Erythroblast (primary cell): ENCODE data around the gene HSD17B2.

ENCODE experiments used
- DNase-seq, 2 experiments: peaks; one replicate each; lab custom pipeline; 2025; lab: John Stamatoyannopoulos, UW
- GATA1 ChIP-seq: IDR thresholded peaks from 2 replicates; pipeline ENCODE4 v1.6.1; 2011; ENCODE audit warnings: low read depth, mild to moderate bottlenecking, control low read depth, low read length, moderate library complexity
- POLR2A ChIP-seq: IDR thresholded peaks from 2 replicates; pipeline ENCODE4 v1.6.1; 2011; ENCODE audit warnings: mild to moderate bottlenecking, low read length

Gene HSD17B2

GRCh38 chr16:82047374-82047773, 12.3 kb downstream of the HSD17B2 start:
- no peak for TF ChIP-seq GATA1
- no peak for TF ChIP-seq POLR2A
- no peak for DNase-seq

- TF ChIP-seq POLR2A (no peak), GATA1 (no peak)
- no peak for DNase-seq
These were observed 12.7 kb downstream of the HSD17B2 start for GRCh38 chr16:82047787-82048186.

DNA sequence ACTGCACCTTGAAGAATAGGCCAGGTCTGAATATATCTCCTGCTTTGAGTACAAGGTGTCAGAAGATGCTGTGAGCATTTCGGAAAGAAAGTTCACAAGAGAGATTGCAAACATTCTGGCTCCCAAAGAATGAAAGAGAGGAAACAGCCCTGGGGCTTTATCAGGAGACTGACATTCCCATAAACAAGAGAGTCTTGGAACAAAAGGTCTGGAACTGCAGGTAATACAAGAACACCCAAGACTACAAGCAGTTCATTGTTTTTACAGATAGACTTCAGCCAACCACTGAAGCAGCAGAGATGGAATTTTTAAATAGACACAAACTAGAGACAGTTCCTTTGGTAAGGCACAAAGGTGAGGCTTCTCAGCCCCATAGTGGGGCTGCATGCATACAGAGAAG, 14.4 kb downstream of the HSD17B2 start:
- TF ChIP-seq GATA1 (no peak), POLR2A (no peak)
- DNase-seq = no peak

GRCh38 chr16:82050506-82050905, 15.5 kb downstream of the HSD17B2 start:
- no peak for DNase-seq
- no peak for TF ChIP-seq POLR2A
- TF ChIP-seq GATA1 = no peak

DNA sequence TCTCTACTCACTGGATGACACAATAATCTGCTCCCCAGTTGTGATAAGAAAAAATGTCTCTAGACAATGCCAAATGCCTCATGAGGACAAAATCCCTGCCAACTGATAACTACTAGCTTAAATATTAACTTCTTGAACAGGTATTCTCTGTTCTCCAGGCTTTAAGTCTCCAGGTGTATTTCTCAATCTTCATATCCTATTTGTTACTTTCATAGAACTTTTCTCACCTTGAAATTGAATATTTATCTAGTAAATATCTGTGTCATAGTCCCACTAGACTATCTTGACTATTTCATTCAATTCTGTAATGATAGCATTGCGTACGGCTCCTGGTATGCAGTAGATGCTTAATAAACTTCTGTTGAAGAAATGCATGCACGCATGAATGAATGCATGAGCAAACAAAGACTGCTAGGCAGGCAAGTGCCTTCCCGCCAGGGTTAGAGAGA, 15.9 kb downstream of the HSD17B2 start:
- DNase-seq = no peak
- TF ChIP-seq GATA1 = no peak

DNA sequence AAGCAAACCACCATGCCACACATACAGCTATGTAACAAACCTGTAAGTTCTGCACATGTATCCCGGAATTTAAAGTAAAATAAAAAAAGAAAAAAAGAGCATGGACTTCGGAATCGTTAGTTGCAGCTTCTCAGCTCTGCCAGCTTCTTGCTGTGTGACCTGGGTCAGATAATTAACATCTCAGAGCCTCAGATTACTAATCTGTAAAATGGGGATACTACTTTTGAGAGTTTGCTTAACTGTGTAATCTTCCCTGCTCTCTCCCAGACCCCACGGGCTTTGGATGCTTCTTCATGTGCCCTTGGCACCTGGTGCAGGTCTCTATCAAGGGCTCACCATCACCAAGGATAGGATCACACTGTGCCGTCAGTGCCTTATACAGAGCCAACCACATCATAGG, 16.6 kb downstream of the HSD17B2 start:
- DNase-seq = no peak
- TF ChIP-seq GATA1 = no peak
- TF ChIP-seq POLR2A = no peak

DNA sequence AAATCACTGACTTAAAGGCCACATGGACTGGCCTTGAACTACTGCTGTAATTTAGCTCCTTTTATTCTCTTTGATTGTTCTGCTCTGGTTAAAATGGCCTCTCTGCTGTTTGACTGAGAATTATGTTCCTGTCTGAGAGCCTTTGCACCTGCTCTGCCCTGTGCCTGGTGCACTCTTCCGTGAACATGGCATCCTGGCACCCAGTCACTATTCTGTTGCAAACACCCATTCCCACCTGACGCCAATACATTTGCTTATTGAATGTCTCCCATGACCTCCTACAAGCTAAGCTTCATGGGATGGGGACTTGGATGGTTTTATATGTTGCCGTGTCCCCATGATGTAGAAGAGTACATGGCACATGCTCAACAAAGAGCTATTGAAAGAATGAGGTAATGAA, 20.1 kb downstream of the HSD17B2 start:
- TF ChIP-seq GATA1 = no peak
- TF ChIP-seq POLR2A = no peak
- DNase-seq = no peak

GRCh38 chr16:82055728-82056549, 20.9 kb downstream of the HSD17B2 start:
- DNase-seq = no peak
- TF ChIP-seq GATA1 (no peak), POLR2A (no peak)

DNA sequence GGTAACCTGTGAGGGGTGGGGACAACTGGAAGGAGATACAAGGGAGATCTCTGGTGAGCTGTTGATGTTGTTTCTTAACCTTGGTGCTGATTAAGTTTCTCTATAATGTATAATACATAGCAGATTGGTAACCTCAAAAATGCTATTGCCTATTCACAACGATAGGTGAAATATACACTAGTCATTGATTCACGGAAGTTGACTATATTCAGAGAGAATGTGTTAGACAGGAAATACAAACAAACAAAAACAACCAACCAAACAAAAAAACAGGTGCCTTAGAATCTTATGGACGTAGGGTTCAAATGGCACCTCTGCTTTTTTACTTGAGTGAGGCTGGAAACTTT, 21.5 kb downstream of the HSD17B2 start:
- TF ChIP-seq POLR2A (no peak), GATA1 (no peak)
- no peak for DNase-seq

DNA sequence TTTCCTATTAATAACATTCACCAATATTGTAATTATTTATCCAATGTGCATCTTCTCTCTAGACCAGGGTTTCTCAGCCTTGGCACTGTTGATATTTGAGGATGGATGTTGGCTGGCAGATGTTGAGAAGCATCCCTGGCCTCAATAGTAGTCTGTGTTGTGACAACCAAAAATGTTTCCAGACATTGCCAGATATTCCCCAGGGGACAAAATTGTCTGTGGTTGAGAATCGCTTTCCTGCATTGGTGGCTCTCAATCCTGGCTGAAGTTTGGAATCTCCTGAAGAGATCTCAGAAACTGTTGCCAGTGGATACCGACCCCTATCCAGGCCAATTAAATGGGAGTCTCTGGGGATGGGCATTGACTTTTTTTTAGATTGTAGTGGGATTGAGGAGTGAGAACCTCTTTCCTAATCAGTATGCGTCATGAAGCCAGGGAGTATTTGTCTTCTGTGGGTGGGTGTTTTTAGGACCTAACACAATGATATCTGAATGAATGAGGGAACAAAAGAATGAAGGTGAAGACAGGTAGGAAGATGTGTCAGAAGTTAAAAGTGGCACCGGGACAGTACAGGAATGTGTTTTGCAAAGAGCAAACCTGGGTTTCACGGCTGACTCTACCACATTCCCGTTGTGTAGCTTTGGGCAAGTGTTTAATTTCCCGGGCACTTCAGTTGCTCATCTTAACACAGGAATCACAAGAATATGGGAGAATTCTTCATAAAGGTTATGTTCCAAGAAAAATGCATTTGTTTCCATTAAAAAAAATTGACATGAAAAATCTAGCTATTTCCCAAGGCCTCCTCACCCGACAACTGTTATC, 24.3 kb downstream of the HSD17B2 start:
- TF ChIP-seq POLR2A = no peak
- no peak for TF ChIP-seq GATA1
- no peak for DNase-seq

- DNase-seq = no peak
These were observed 24.9 kb downstream of the HSD17B2 start for GRCh38 chr16:82059983-82060421.

GRCh38 chr16:82061861-82062525, 26.9 kb downstream of the HSD17B2 start:
- TF ChIP-seq POLR2A = no peak
- TF ChIP-seq GATA1 = no peak
- DNase-seq = peak; percentile 39 to 55

More at GRCh38 chr16:82059983-82060421, 24.9 kb downstream of the HSD17B2 start:
- TF ChIP-seq GATA1 (no peak), POLR2A (no peak)

DNA sequence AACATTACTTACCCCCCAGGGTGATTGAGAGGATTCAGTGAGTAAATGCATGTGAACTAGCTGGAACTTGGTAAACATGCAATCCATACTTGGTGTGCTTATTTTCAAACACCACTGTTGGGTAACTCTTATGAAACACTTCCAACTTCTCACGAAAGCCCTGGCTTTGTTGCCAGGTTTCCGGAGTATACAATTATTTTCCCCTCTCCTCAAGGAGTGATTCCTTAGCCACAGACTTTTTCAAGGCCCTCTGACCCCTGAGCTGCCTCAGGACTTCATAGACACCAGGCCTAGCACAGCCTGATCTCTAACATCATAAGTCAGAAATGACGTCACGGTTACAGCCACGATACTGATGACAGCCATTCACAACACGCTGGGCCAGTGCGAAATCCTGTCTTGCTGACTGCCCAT, 27.6 kb downstream of the HSD17B2 start:
- TF ChIP-seq POLR2A (no peak), GATA1 (no peak)
- DNase-seq = no peak

DNA sequence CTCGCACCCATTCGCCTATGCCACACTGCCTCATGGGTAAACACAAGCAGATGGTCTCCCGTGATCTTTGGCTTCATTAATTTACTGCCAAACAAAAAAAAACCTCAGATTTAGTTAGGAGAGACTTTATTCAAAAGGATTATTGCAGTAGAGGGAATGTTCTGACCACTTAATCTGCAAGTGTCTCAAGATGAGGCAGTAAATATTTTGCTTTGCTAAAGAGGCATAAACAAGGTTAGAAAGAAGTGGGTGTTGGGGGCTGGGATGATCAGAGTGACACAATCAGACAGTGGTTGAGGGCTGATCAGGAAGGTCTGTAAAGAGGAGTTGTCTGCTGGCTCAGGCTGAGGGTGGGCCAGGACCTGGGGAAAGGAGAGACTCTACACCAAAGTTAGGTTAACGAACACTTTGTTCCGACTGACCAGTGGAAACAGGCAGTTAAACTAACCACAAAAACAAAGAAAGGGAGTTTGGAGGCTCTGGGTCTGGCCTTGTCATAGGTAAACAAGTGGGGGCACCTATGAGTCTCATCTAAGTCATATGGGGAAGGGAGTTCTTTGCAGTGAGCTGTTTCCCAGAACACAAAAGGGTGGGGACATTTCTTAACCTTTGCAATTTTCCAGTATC, 28.5 kb downstream of the HSD17B2 start:
- no peak for DNase-seq
- TF ChIP-seq POLR2A (no peak), GATA1 (no peak)
